ENCODE measurements around the gene TTC39C.

DNA sequence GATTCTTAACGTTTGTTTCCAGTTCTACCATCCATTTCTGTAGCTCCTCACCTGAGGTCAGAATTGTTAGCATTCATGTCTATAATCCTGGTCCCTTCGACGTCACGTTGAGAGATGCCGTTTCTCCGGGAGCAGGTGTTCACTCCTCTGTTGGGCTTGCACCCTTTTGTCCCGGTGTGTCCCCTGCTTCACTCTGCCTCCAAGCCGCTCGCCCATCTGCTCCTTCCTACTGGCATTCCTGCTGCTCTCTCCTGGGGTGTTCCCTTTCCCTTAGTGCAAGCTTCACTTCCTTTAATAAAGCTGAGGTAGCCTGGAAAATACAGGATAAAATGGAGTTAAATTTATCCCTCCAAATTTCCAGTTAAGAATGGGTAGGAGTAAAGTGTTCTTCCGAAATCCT, 62.4 kb downstream of the TTC39C start:
- TF ChIP-seq EZH2 (IDR thresholded peaks at IDR 0.05): no peak
- TF ChIP-seq POLR2AphosphoS5 (IDR thresholded peaks at IDR 0.05; ENCODE audit: borderline replicate concordance, low read depth, low read length): no peak
- TF ChIP-seq FOXP2 (optimal IDR thresholded peaks at IDR 0.05; ENCODE audit: control extremely low read depth, extremely low read length, insufficient read depth): no peak

Data from SK-N-MC (cell line).